H1 (cell line): Measurements from ENCODE around the gene ARHGAP24. TPM values are rescaled to one million over a fixed set of nuclear protein-coding genes. Genes with fewer than 3 reads are reported as not detected.
A peak's percentile ranks its signal among the peaks of the same experiment; 100 is the strongest.

Experiments used
- CTCF ChIA-PET: fragments of 300-600 bp; sonication (Branson Sonifier 250); formaldehyde crosslinking; loops from one replicate; lab custom pipeline; 2021; ENCODE audit not compliant: partially characterized antibody; lab: Charles Lee
- POLR2A ChIA-PET: fragments of 300-600 bp; sonication (Branson Sonifier 250); formaldehyde crosslinking; loops from one replicate; lab custom pipeline; 2021; ENCODE audit warnings: inconsistent platforms; ENCODE audit not compliant: partially characterized antibody; lab: Charles Lee
- DNase-seq, 2 experiments: peaks; one replicate each; pipeline versions ENCODE4 v3.0.0 to v3.0.0-alpha.2; 2010 to 2022; ENCODE audit warnings: low spot score in 2 of 2, low read depth in 1 of 2, mixed read lengths in 1 of 2
- FAIRE-seq: peaks from 2 replicates; lab custom pipeline; 2011; peaks lifted over from hg19 to GRCh38; lab: Jason Lieb, UNC
- H2AFZ ChIP-seq: 2 replicates; pipeline ENCODE4 v1.8.1; 2012; ENCODE audit warnings: low read length, inconsistent platforms
- H2AK5ac ChIP-seq: 2 replicates; pipeline ENCODE4 v1.6.1; 2013; ENCODE audit warnings: low read depth, low read length
- H2BK120ac ChIP-seq: replicated peaks from 2 replicates; pipeline ENCODE3; 2013; ENCODE audit warnings: low read depth, low read length, inconsistent platforms
- H2BK12ac ChIP-seq: 2 replicates; pipeline ENCODE4 v1.6.1; 2013; ENCODE audit warnings: low read depth, low read length
- H2BK15ac ChIP-seq: 2 replicates; pipeline ENCODE4 v1.6.1; 2013; ENCODE audit warnings: low read length
- H2BK20ac ChIP-seq: 2 replicates; pipeline ENCODE4 v1.6.1; 2013; ENCODE audit warnings: low read length
- H2BK5ac ChIP-seq: 2 replicates; pipeline ENCODE4 v1.6.1; 2013; ENCODE audit warnings: low read depth, low read length
- H3K14ac ChIP-seq: 2 replicates; pipeline ENCODE4 v1.6.1; 2013; ENCODE audit warnings: inconsistent platforms; ENCODE audit not compliant: insufficient read length
- H3K18ac ChIP-seq: 2 replicates; pipeline ENCODE4 v1.6.1; 2013; ENCODE audit warnings: low read length; ENCODE audit errors: extremely low read depth
- H3K23ac ChIP-seq: 2 replicates; pipeline ENCODE4 v1.6.1; 2013; ENCODE audit warnings: inconsistent platforms; ENCODE audit not compliant: insufficient read length
- H3K23me2 ChIP-seq: 2 replicates; pipeline ENCODE4 v1.6.1; 2013; ENCODE audit warnings: low read depth, low read length
- H3K27ac ChIP-seq: 2 replicates; pipeline ENCODE4 v1.6.1; 2011; ENCODE audit warnings: low read depth, low read length, inconsistent platforms
- H3K27me3 ChIP-seq, 4 experiments: replicated peaks in 1 of 4; 1 replicate in 1 of 4; 2 replicates in 3 of 4; pipeline versions ENCODE4 v1.6.1 to v1.8.1; 2011 to 2013; ENCODE audit warnings: low read length in 3 of 4, mild to moderate bottlenecking in 3 of 4, inconsistent platforms in 2 of 4, mixed read lengths in 2 of 4, moderate library complexity in 1 of 4; ENCODE audit not compliant: control insufficient read depth in 3 of 4, insufficient read depth in 3 of 4; ENCODE audit errors: extremely low read depth in 1 of 4
- H3K36me3 ChIP-seq, 4 experiments: 2 replicates each; pipeline versions ENCODE4 v1.6.1 to v1.8.1; 2011 to 2013; ENCODE audit warnings: mild to moderate bottlenecking in 4 of 4, low read length in 3 of 4, moderate library complexity in 2 of 4, control low read depth in 1 of 4, inconsistent platforms in 1 of 4; ENCODE audit not compliant: insufficient read depth in 4 of 4, control insufficient read depth in 2 of 4
- H3K4ac ChIP-seq: replicated peaks from 2 replicates; pipeline ENCODE3; 2013; ENCODE audit warnings: low read length, low read depth, mixed read lengths, inconsistent platforms; ENCODE audit not compliant: insufficient read length
- H3K4me1 ChIP-seq, 4 experiments: replicated peaks in 1 of 4; 1 replicate in 1 of 4; 2 replicates in 3 of 4; pipeline versions ENCODE4 v1.6.1 to v1.8.1; 2011 to 2013; ENCODE audit warnings: low read length in 3 of 4, inconsistent platforms in 2 of 4, mixed read lengths in 1 of 4; ENCODE audit not compliant: insufficient read depth in 4 of 4, control insufficient read depth in 3 of 4
- H3K4me2 ChIP-seq, 2 experiments: 2 replicates each; pipeline versions ENCODE4 v1.6.1 to v1.8.1; 2011 to 2013; ENCODE audit warnings: low read depth in 2 of 2, low read length in 2 of 2, control low read depth in 1 of 2, inconsistent platforms in 1 of 2, mild to moderate bottlenecking in 1 of 2; ENCODE audit not compliant: insufficient read depth in 1 of 2
- H3K4me3 ChIP-seq, 4 experiments: fragments of 200-600, 300-600 bp in 1 of 4; sonication (generic), shearing (Covaris generic), sonication (Bioruptor Twin) in 1 of 4; 2 replicates each; pipeline versions ENCODE4 v1.5.1 to v1.8.1; 2011 to 2016; ENCODE audit warnings: low read length in 4 of 4, low read depth in 3 of 4, control low read depth in 2 of 4, inconsistent platforms in 2 of 4, mild to moderate bottlenecking in 2 of 4, mixed read lengths in 1 of 4, moderate library complexity in 1 of 4; ENCODE audit not compliant: insufficient read depth in 2 of 4; ENCODE audit errors: extremely low read depth in 1 of 4
- H3K56ac ChIP-seq: replicated peaks from 2 replicates; pipeline ENCODE3; 2013; ENCODE audit warnings: low read depth, mild to moderate bottlenecking, mixed read lengths, low read length, inconsistent platforms; ENCODE audit not compliant: insufficient read length
- H3K79me1 ChIP-seq: 2 replicates; pipeline ENCODE4 v1.6.1; 2013; ENCODE audit warnings: low read depth, low read length, control low read depth
- H3K79me2 ChIP-seq, 2 experiments: 2 replicates each; pipeline versions ENCODE4 v1.6.1 to v1.8.1; 2012 to 2013; ENCODE audit warnings: low read length in 2 of 2, mild to moderate bottlenecking in 2 of 2, inconsistent platforms in 1 of 2; ENCODE audit not compliant: insufficient read depth in 2 of 2, control insufficient read depth in 1 of 2
- H3K9ac ChIP-seq, 4 experiments: replicated peaks in 1 of 4; 1 replicate in 1 of 4; 2 replicates in 3 of 4; pipeline versions ENCODE4 v1.6.1 to v1.8.1; 2011 to 2013; ENCODE audit warnings: low read depth in 3 of 4, low read length in 3 of 4, control low read depth in 2 of 4, mild to moderate bottlenecking in 2 of 4, moderate library complexity in 2 of 4, inconsistent platforms in 1 of 4; ENCODE audit errors: extremely low read depth in 1 of 4
- H3K9me3 ChIP-seq, 2 experiments: 2 replicates each; pipeline versions ENCODE4 v1.6.1 to v1.8.1; 2012 to 2013; ENCODE audit warnings: mild to moderate bottlenecking in 2 of 2, moderate library complexity in 2 of 2, control low read depth in 1 of 2, inconsistent platforms in 1 of 2, low read depth in 1 of 2, low read length in 1 of 2, mixed read lengths in 1 of 2; ENCODE audit not compliant: insufficient read depth in 2 of 2
- H4K20me1 ChIP-seq, 2 experiments: replicated peaks in 1 of 2; 2 replicates each; pipeline versions ENCODE3 to v1.8.1; 2011 to 2013; ENCODE audit warnings: inconsistent platforms in 2 of 2, low read length in 2 of 2, mild to moderate bottlenecking in 1 of 2; ENCODE audit not compliant: insufficient read depth in 2 of 2, control insufficient read depth in 1 of 2
- H4K5ac ChIP-seq: 2 replicates; pipeline ENCODE4 v1.6.1; 2013; ENCODE audit warnings: low read length, low read depth, mixed read lengths, inconsistent platforms; ENCODE audit not compliant: insufficient read length
- H4K8ac ChIP-seq: 2 replicates; pipeline ENCODE4 v1.8.0; 2013; ENCODE audit warnings: mild to moderate bottlenecking, moderate library complexity, low read length, inconsistent platforms; ENCODE audit not compliant: insufficient read depth; ENCODE audit errors: extremely low read depth
- H4K91ac ChIP-seq: replicated peaks from 2 replicates; pipeline ENCODE3; 2013; ENCODE audit warnings: low read length, mixed read lengths, inconsistent platforms; ENCODE audit not compliant: insufficient read length
- CTCF ChIP-seq, 3 experiments: IDR thresholded peaks; 1 replicate in 2 of 3; 2 replicates in 1 of 3; pipeline versions ENCODE4 v1.5.1 to v1.6.1; 2011; ENCODE audit warnings: low read length in 3 of 3, mild to moderate bottlenecking in 3 of 3, inconsistent platforms in 2 of 3, low read depth in 1 of 3, moderate library complexity in 1 of 3; ENCODE audit not compliant: insufficient read depth in 1 of 3; ENCODE audit errors: control extremely low read depth in 1 of 3
- JUN ChIP-seq: IDR thresholded peaks from 2 replicates; pipeline ENCODE4 v1.6.1; 2011; ENCODE audit warnings: low read depth, mild to moderate bottlenecking, improper control_type of control experiment, low read length
- SUZ12 ChIP-seq: fragments of 200-600 bp; sonication (generic); IDR thresholded peaks from 2 replicates; pipeline ENCODE4 v1.6.1; 2012; ENCODE audit warnings: mild to moderate bottlenecking, inconsistent platforms, low read length, moderate library complexity, mixed read lengths
- TEAD4 ChIP-seq: IDR thresholded peaks from 2 replicates; pipeline ENCODE4 v1.6.1; 2012; ENCODE audit warnings: low read depth, low read length, inconsistent platforms, mixed read lengths
- YY1 ChIP-seq: IDR thresholded peaks from 2 replicates; pipeline ENCODE4 v1.6.1; 2011; ENCODE audit warnings: low read depth, mild to moderate bottlenecking, low read length
- WGBS, 2 experiments: shearing (Covaris generic) in 1 of 2; methylation state at CpG; one replicate each; pipeline versions ENCODE4 v1.1.6 to v1.1.7; 2013 to 2015; ENCODE audit warnings: low lambda C conversion rate in 2 of 2, mixed read lengths in 2 of 2, inconsistent platforms in 1 of 2, low coverage in 1 of 2, missing lambda C conversion rate in 1 of 2; ENCODE audit not compliant: insufficient replicate concordance in 2 of 2, insufficient coverage in 1 of 2, insufficient read length in 1 of 2; ENCODE audit errors: extremely low coverage in 1 of 2, missing lambda C conversion rate in 1 of 2; 5-methylcytosine and 5-hydroxymethylcytosine counted together
- polyA plus RNA-seq, 7 experiments: library from polyadenylated mRNA; depleted of rRNA in 3 of 7; stranded (reverse) in 5 of 7; unstranded in 2 of 7; fragments of >200 nt in 5 of 7; fragments of 200-250 nt in 2 of 7; gene quantifications; 1 replicate in 5 of 7; 2 replicates in 1 of 7; 4 replicates in 1 of 7; pipeline versions ENCODE4 v1.2.1 to v1.2.3, GENCODE V29; 2011 to 2013; ENCODE audit warnings: missing spikeins in 2 of 7, mixed read lengths in 2 of 7
- total RNA-seq: library from RNA; stranded (reverse); fragmentation: NEBNext Ultra II Directional; extraction: Animal tissue kit (Norgen Biotek cat#: 25700); gene quantifications from 2 replicates; pipeline ENCODE4 v1.2.1, GENCODE V29; 2021

The ARHGAP24 gene
- total and polyA plus RNA-seq, 2 of the 8 experiments (the other 6 are each of a cell fraction or from before 2014, with no cell fraction given), result 0.08 to 0.50 TPM

GRCh38 chr4:85956293-85956945 lies 481.5 kb downstream of the ARHGAP24 start:
- no peak overlapping the region for H3K4me3 ChIP-seq
- peak overlapping the region; percentile 61; the same call in 1 of the 2 replicates for H2BK5ac ChIP-seq
- H3K4me2 ChIP-seq, result peak overlapping the region in 1 of 2 experiments; percentile 28; a peak in 1 of 4 replicates
- no peak overlapping the region for H3K9ac ChIP-seq
- 0 out of 2 replicates have a peak overlapping the region, but pooled peaks have one; percentile 52 for H2BK20ac ChIP-seq
- H2AFZ ChIP-seq, result peak overlapping the region; percentile 84; the same call in 1 of the 2 replicates
- peaks cover 0 to 17% (median 5%) of the 10 kb centered on the region in 4 experiments; a peak in 5 of 7 replicates for H3K4me1 ChIP-seq
- H2BK15ac ChIP-seq, result no peak overlapping the region
- ChIA-PET POLR2A (no interaction called here), CTCF (interaction anchor here (0.6 to 3.0 kb wide), 10 partner anchors 9 to 539 kb away, joined by 3 to 15 read pairs (median 3); no protein-coding TSS in a partner anchor)
- no peak overlapping the region for H4K8ac ChIP-seq
- no peak overlapping the region for H3K23ac ChIP-seq
- DNase-seq, result no peak
- no peak overlapping the region for H2AK5ac ChIP-seq
- H3K79me2 ChIP-seq, result no peaks in the 10 kb centered on the region
- 86% methylated on average over 17 of the region's 17 CpGs; no CpG with 5 or more reads in 1 of the 2 experiments for WGBS, 2 experiments
- no peak for FAIRE-seq
- H4K91ac ChIP-seq, result no peak overlapping the region
- peak overlapping the region; percentile 81; the same call in 1 of the 2 replicates for H3K18ac ChIP-seq
- no peak overlapping the region for H3K27ac ChIP-seq
- no peak overlapping the region for H3K4ac ChIP-seq
- no peaks in the 10 kb centered on the region for H3K9me3 ChIP-seq
- no peaks in the 10 kb centered on the region for H3K23me2 ChIP-seq
- H3K36me3 ChIP-seq, result no peaks in the 10 kb centered on the region
- peak overlapping the region; percentile 76; the same call in 1 of the 2 replicates for H2BK12ac ChIP-seq
- no peaks in the 10 kb centered on the region for H4K20me1 ChIP-seq
- H2BK120ac ChIP-seq, result no peak overlapping the region
- H3K14ac ChIP-seq, result no peak overlapping the region
- no peaks in the 10 kb centered on the region for H3K79me1 ChIP-seq
- no peaks in the 10 kb centered on the region for H3K27me3 ChIP-seq
- H3K56ac ChIP-seq, result no peak overlapping the region
- no peak for TF ChIP-seq JUN
- TF ChIP-seq YY1, result peak; percentile 73
- TF ChIP-seq CTCF (IDR thresholded peaks at IDR 0.05; ENCODE audit: control extremely low read depth in 1 of 3, insufficient read depth in 1 of 3, low read depth in 1 of 3, low read length in 3 of 3), result no peak
- TF ChIP-seq TEAD4, result no peak
- no peak for TF ChIP-seq SUZ12
- H4K5ac ChIP-seq, result no peak overlapping the region
